Mesothelial cell of epicardium (in vitro differentiated cells): ENCODE results near the gene ZBTB47. TPM values are rescaled to one million over a fixed set of nuclear protein-coding genes. Genes with fewer than 3 reads are reported as not detected.

Experiments used
- DNase-seq, 2 experiments: peaks; one replicate each; pipeline ENCODE4 v3.0.0; 2021; ENCODE audit warnings: low spot score in 2 of 2; ENCODE audit not compliant: unreplicated experiment in 2 of 2
- H3K27ac Mint-ChIP-seq: 2 replicates; pipeline ENCODE4 v1.8.0; 2021; ENCODE audit warnings: mixed read lengths
- H3K27me3 Mint-ChIP-seq: 2 replicates; pipeline ENCODE4 v1.8.0; 2021; ENCODE audit warnings: low read depth, mixed read lengths
- H3K36me3 Mint-ChIP-seq: 2 replicates; pipeline ENCODE4 v1.8.0; 2021; ENCODE audit warnings: mixed read lengths
- H3K4me1 Mint-ChIP-seq: 2 replicates; pipeline ENCODE4 v1.8.0; 2021; ENCODE audit warnings: mixed read lengths
- H3K4me3 Mint-ChIP-seq: 2 replicates; pipeline ENCODE4 v1.8.0; 2021; ENCODE audit warnings: mild to moderate bottlenecking, moderate library complexity, mixed read lengths
- H3K9me3 Mint-ChIP-seq: 2 replicates; pipeline ENCODE4 v1.8.0; 2021; ENCODE audit warnings: mixed read lengths
- CTCF ChIP-seq: fragments of 200-600 bp; sonication (generic); IDR thresholded peaks from one replicate; pipeline ENCODE4 v1.5.0; 2021; ENCODE audit warnings: antibody characterized with exemption; ENCODE audit not compliant: unreplicated experiment
- total RNA-seq: library from RNA; stranded (reverse); gene quantifications from 3 replicates; pipeline ENCODE4 v1.2.1, GENCODE V29; 2021

The ZBTB47 gene
- total RNA-seq, 1 donor from 2014 or later: 23.6 TPM

GRCh38 chr3:42705962-42706585 is 52.6 kb downstream of the ZBTB47 start:
- H3K27me3 Mint-ChIP-seq: peaks cover 35% of the 10 kb centered on the region
- H3K9me3 Mint-ChIP-seq: no peaks in the 10 kb centered on the region
- H3K36me3 Mint-ChIP-seq: no peaks in the 10 kb centered on the region
- no peak overlapping the region for H3K27ac Mint-ChIP-seq
- no peak for TF ChIP-seq CTCF
- DNase-seq: peak in 1 of 2 experiments; percentile 31
- no peaks in the 10 kb centered on the region for H3K4me1 Mint-ChIP-seq
- H3K4me3 Mint-ChIP-seq: no peak overlapping the region

- H3K4me1 Mint-ChIP-seq: no peaks in the 10 kb centered on the region
- no peak overlapping the region for H3K27ac Mint-ChIP-seq
- no peak overlapping the region for H3K4me3 Mint-ChIP-seq
- H3K27me3 Mint-ChIP-seq: peaks cover 37% of the 10 kb centered on the region
- no peaks in the 10 kb centered on the region for H3K36me3 Mint-ChIP-seq
- TF ChIP-seq CTCF: no peak
- no peak for DNase-seq
- no peaks in the 10 kb centered on the region for H3K9me3 Mint-ChIP-seq
Measured at GRCh38 chr3:42706721-42707619, 53.5 kb downstream of the ZBTB47 start.

GRCh38 chr3:42707620-42708355 is 54.3 kb downstream of the ZBTB47 start:
- H3K4me1 Mint-ChIP-seq: no peaks in the 10 kb centered on the region

GRCh38 chr3:42708611-42709151 is 55.2 kb downstream of the ZBTB47 start:
- H3K9me3 Mint-ChIP-seq: no peaks in the 10 kb centered on the region
- H3K4me3 Mint-ChIP-seq: no peak overlapping the region
- no peaks in the 10 kb centered on the region for H3K36me3 Mint-ChIP-seq
- no peak for TF ChIP-seq CTCF
- peaks cover 32% of the 10 kb centered on the region for H3K27me3 Mint-ChIP-seq
- peak in 1 of 2 experiments; percentile 5 for DNase-seq
- no peak overlapping the region for H3K27ac Mint-ChIP-seq
- H3K4me1 Mint-ChIP-seq: no peaks in the 10 kb centered on the region

More at GRCh38 chr3:42707620-42708355, 54.3 kb downstream of the ZBTB47 start:
- H3K36me3 Mint-ChIP-seq: no peaks in the 10 kb centered on the region
- H3K4me3 Mint-ChIP-seq: no peak overlapping the region
- DNase-seq: no peak
- peaks cover 37% of the 10 kb centered on the region for H3K27me3 Mint-ChIP-seq
- no peak overlapping the region for H3K27ac Mint-ChIP-seq
- H3K9me3 Mint-ChIP-seq: no peaks in the 10 kb centered on the region
- TF ChIP-seq CTCF: no peak

GRCh38 chr3:42709621-42710020 is 56.1 kb downstream of the ZBTB47 start:
- Mint-ChIP-seq H3K36me3 (no peaks in the 10 kb centered on the region), H3K4me1 (no peaks in the 10 kb centered on the region), H3K27ac (no peak overlapping the region), H3K9me3 (no peaks in the 10 kb centered on the region), H3K27me3 (peaks cover 32% of the 10 kb centered on the region), H3K4me3 (no peak overlapping the region)
- DNase-seq: peak; percentile 10 to 22
- no peak for TF ChIP-seq CTCF
